GM15510 (cell line): ENCODE data around the gene SELENBP1.

Experiments
- POLR2A ChIP-seq: IDR thresholded peaks from 3 replicates; pipeline ENCODE4 v1.6.1; 2011; ENCODE audit warnings: borderline replicate concordance; ENCODE audit not compliant: insufficient read length; ENCODE audit errors: extremely low read depth

SELENBP1 gene

GRCh38 chr1:151372058-151372934 lies at the start of gene SELENBP1:
TSS of gene SELENBP1 (minus strand) at chr1:151372705. CDS start at chr1:151372641, 64 bp downstream.
- no peak for TF ChIP-seq POLR2A

- TF ChIP-seq POLR2A: no peak
Measured at GRCh38 chr1:151419819-151420218, 47.3 kb upstream of the SELENBP1 start.

GRCh38 chr1:151418081-151418480 lies 45.6 kb upstream of the SELENBP1 start:
- no peak for TF ChIP-seq POLR2A

- TF ChIP-seq POLR2A: no peak
Measured at GRCh38 chr1:151416231-151416630, 43.7 kb upstream of the SELENBP1 start.

- TF ChIP-seq POLR2A: no peak
Measured at GRCh38 chr1:151411884-151412283, 39.4 kb upstream of the SELENBP1 start.

GRCh38 chr1:151408891-151409290 lies 36.4 kb upstream of the SELENBP1 start:
- no peak for TF ChIP-seq POLR2A

GRCh38 chr1:151407304-151407703 lies 34.8 kb upstream of the SELENBP1 start:
- TF ChIP-seq POLR2A: no peak

- no peak for TF ChIP-seq POLR2A
Measured at GRCh38 chr1:151406176-151406575, 33.7 kb upstream of the SELENBP1 start.

- TF ChIP-seq POLR2A: no peak
Measured at GRCh38 chr1:151405187-151405951, 32.9 kb upstream of the SELENBP1 start.

GRCh38 chr1:151403612-151404011 lies 31.1 kb upstream of the SELENBP1 start:
- TF ChIP-seq POLR2A: no peak

GRCh38 chr1:151402764-151403163 lies 30.3 kb upstream of the SELENBP1 start:
- TF ChIP-seq POLR2A: no peak

- no peak for TF ChIP-seq POLR2A
Measured at GRCh38 chr1:151401860-151402259, 29.4 kb upstream of the SELENBP1 start.

GRCh38 chr1:151401125-151401788 lies 28.8 kb upstream of the SELENBP1 start:
- TF ChIP-seq POLR2A: no peak

- TF ChIP-seq POLR2A: peak; percentile 72
Measured at GRCh38 chr1:151399324-151400171, 27.0 kb upstream of the SELENBP1 start, which contains the start of gene PSMB4. TSS of gene PSMB4 (plus strand) at chr1:151399573. CDS start at chr1:151399588, 15 bp downstream.

- TF ChIP-seq POLR2A: no peak
Measured at GRCh38 chr1:151393583-151393982, 21.1 kb upstream of the SELENBP1 start.

- no peak for TF ChIP-seq POLR2A
Measured at GRCh38 chr1:151391079-151391563, 18.6 kb upstream of the SELENBP1 start.
